NCI-H2196 treated with DMSO at 0.1 percent for 48 hours (cell line): ENCODE measurements around the gene SYNPO2.
"Not testable (repeated sequence)": the region's sequence is repeated elsewhere in the genome, so short reads cannot be mapped to it uniquely, and the experiment has no call there.

ENCODE experiments used
- DNase-seq: peaks from one replicate; lab custom pipeline; 2025; ENCODE audit not compliant: unreplicated experiment; lab: John Stamatoyannopoulos, UW

The SYNPO2 gene

DNA sequence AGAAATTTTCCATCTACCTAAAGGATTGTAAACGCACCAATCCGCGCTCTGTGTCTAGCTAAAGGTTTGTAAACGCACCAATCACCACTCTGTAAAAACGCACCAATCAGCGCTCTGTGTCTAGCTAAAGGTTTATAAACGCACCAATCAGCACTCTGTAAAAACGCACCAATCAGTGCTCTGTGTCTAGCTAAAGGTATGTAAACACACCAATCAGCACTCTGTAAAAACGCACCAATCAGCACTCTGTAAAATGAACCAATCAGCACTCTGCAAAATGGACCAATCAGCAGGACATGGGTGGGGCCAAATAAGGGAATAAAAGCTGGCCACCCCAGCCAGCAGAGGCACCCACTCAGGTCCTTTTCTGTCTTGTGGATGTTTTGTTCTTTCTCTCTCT, 10.1 kb upstream of the SYNPO2 start:
- DNase-seq = not testable (repeated sequence)

DNA sequence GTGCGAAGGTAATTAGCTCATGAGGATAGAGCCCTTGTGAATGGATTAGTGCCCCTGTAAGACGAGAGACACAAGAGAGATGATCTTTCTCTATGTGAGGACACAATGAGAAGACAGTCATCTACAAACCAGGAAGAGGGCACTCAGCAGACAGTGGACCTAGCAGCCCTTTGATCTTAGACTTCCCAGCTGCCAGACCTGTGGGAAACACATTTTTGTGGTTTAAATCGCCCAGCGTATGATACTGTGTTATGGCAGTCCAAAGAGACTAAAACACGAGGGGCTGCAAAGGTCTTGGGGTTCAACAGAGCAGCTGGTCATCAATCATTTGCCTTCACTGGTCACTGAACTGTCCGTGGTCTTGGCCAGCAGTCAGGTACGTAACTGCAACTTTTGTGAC, 9.2 kb upstream of the SYNPO2 start:
- DNase-seq = no peak

DNA sequence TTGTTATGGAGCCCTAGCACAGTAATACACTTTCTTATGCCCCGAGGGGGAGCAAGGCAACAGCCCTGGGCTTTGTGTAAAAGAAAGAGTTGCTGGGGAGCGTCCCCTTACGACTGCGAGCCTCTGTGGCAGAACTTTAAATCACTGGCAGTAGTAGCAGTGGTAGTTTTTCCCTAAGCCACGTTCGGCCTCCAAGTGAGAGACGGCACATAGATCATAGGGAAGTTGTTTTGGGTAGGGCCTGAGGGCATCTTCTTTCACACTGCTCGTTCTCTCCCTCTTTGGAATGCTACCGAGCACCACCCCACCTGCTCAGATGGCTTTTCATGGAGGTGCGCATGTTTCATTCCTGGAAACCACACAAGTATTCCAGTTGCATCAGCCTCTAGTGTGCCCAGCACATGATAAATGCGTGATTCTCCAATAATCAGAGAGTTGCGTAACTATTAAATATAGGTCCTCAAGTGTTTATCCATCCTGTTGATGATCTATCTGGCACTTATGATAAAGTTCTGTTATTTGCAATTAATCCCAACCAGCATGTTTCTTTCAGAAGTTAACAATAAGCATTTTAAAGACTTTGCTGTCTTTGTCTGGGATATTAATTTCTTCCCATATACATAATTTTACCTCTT, 7.0 kb upstream of the SYNPO2 start:
- DNase-seq = no peak

DNA sequence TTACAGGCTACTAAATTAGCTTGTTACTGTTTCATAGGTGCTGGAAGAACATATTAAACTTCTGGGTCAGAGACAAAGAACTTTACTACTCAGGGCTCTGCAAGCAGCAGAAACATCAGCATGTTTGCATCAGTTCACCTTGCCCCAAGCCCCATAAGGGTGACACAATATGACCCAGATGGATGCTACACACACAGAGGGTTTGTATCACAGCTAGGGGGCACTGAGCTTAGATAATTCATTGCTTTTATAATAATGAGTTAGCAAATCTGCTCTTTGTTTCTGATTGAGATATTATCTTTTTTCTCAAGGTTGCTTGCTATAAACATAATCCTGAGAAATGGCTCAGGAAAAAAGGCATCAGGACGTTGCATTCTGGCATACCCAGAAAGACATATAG, 4.8 kb upstream of the SYNPO2 start:
- DNase-seq = no peak

DNA sequence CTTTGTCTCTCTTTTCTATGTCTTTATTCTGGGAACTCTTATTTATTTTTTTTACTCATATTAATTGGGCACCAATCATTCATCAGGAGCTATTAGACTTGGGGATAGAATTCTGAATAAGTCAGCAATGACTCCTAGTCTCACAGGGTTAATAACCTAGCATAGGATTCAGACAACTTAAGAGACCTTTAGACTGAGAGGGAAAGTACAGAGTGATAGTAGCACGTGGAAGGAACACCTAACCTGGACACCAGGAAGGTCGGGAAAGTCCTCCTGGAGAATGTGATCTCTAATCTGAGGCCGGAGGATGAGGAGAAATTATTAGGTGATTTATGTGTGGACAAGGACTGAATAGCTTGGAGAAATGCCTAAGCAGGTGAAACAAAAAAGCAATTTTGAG, 3.9 kb upstream of the SYNPO2 start:
- no peak for DNase-seq

DNA sequence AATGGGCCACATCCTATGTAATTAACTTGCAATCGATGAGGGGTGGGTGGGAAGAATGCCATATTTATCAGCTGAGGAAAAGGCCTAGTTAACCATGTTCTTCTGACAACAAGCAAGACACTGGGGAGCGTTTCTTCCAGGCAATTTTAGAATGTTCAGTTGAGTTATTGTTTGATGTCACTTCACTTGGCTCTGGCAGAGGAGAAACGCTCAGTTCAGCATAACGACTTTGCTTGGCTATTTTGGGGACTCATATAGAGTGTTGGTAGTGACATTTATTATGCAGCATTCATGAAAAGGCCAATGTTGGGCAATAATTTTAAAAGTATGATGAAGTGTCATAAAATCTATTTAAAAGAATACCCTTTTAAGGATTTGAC, 648 bp downstream of the SYNPO2 start:
- DNase-seq = no peak

DNA sequence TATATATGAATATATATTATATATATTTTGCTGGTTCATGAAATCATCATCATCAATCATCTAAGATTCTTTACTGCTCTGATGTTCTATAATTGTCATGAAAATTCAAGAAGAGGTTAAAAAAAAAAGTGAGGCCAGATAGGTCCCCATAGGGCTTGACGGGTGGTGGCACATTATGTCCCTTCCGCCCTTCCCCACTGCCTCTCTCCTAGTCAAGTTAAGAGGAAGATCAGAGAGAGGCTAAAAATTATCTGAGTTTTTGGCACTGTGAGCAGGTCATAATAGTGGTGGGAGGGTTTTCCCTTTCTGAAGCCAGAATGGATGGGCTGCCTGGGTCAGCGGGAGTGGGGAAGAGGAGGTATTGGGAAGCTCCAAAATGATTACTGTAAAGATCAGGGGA, 5.4 kb downstream of the SYNPO2 start:
- DNase-seq = no peak

DNA sequence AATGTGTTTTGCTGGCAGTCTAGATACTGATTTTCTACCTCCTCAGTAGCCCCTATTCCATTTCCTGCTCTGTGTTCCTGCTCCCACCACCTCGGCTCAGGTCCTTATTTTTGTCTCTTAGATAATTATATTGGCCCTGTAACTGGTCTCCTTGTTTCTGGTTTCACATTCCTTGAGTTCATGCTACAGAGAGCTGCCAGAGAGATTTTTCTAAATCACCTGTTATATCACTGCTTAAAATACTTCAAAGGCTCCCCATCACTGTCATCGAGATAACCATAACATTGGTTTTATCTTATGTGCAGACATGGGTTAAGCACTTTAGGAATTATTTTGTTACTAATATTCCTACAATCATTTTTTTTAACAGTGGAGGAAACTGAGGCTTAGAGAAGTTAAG, 9.6 kb downstream of the SYNPO2 start:
- no peak for DNase-seq

DNA sequence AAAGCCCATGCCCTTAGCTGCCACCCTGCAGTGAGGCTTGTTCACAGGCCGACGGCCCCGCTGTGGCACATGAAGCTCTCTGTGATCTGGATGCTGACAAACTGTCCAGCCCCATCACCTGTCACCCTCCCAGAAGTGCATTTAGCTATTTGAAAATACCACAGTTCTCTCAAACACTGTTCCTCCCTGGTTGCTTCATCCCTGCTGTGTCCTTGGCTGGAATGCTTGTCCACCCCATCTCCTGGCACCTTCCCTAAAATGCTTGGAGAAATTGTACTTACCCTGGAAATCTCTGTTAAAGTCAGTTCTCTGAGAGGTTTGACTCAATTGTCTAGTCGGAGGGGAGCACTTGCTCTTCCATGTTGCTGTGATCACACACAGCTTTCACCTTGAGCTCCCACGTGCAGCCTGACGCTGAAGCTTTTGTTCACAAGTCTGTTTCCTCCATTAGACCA, 10.1 kb downstream of the SYNPO2 start:
- DNase-seq = no peak

DNA sequence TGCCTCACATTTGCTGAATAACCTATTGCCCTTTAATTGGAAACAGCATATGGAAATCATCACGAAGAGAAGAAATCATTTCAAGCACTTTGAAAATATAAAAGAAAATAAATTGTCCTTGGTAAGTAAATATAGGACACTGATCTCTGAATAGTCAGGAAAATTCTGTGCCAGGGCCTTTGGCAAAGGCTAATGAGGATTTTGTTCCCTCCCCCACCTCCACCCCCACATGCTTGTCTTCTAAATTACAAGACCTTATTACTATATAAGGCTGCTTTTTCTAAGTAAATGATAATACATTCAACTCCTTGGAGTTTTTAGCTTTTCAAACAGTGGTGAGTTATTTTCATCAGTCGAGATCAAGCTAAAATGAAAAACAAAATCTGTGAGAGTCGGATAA, 15.8 kb downstream of the SYNPO2 start:
- no peak for DNase-seq

DNA sequence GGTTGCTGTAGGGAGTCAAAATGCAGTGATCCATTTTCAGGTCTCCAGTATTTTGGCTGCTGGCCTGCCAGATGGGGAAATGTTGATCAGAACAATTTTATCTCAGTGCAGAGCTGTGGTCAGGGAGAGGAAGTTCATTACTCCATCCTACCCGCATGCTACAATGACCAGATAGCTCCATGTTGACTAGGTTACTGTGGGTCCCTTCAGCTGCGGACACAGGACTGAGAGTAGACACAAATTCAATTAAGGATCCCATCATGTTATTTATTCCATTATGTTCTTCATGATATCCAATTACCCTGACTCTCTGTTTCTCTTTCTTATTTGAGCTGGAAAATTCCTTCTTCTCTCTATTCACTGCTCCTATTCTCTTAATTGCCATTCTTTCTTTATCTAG, 16.3 kb downstream of the SYNPO2 start:
- DNase-seq = no peak

DNA sequence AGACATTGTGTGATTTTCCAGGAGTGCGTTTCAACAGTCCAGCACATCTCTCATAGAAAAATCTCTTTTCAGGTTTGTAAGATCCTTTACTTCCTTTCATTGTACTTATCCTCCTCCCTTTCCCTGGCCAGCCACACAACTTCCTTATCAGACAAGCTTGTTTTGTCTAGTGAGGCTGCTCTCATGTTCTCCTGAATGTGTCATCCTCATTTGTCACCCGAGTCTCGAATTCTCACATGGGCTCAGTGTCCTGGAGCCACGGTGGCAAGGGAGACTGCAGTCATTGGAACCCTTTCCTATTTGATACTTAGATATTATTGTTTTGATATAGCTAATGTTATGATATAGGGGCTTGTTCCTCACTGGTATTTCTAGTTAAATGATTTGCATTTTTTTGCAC, 16.9 kb downstream of the SYNPO2 start:
- DNase-seq = no peak

DNA sequence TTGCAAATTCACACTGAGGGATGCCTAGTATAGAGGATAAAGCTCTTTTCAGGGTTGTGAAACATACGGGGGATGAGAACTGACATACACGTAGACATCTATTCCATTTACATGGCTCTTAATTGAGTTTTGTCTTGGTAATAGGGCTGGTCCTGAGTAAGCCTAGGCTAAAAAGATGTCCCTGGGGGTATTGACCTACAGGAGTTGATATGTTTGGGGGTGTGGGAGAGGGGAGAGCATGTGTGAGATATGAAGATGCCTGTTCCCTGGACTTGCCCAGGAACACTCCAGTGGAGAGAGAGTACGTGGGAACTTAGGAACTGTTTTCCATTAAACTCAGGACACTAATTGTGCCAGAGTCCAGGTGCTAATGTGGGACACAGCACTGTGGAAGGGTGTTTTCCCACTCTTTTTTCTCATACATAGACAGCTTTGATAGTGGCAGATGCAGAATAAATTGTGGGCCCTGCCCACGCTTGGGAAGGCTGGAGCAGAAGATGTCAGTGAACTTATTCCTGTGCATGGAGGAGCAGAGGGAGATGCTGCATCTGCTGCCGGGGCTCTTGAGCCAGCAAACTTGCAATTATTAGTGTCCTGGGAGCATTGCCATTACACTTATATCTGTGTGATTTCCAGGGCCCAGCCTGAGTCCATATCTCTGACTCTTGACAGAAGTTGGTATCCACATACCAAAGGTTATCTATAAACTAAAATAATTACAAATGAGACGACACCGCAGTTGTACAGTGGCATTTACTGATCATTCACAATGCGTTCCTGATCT, 20.7 kb downstream of the SYNPO2 start:
- no peak for DNase-seq

DNA sequence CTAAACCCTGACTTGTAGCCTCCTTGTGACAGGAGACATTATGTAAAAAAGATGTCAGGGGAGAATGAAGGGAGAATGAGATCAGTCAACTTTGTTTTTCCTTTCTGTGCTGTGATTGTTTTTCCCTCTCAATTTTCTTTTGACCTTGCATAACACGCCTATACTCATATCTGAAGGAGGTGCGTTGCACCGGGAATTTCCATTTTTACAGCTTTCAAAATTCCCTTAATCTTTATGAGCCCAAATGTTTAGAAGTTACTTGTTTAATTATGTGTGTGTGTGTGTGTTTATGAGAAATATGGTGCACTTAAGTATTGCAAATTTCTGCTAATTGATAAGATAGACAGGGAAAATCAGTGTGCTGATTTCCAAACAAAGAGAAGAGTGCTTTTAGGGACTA, 21.6 kb downstream of the SYNPO2 start:
- DNase-seq = no peak

DNA sequence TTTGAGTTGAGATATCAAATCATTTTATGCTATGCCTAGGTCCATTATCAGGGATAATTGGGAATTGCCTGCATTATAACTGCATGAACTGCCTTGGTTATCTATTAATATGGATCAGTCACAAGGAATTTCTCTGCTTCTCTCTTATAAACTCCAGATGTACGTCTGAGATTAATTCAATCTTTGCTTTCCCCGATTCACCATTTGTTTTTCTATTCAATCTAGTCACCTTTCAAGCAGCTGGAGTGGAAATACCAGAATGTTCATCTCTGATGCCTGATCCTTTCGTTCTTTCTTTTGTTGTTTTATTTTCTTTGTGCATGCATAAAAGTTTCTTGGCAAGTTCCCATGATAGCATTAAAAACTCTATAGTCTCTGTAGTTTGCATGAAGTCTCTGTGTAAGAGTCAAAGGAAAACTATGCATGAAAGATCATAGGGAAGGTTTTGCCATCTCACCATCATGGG, 22.6 kb downstream of the SYNPO2 start:
- DNase-seq = no peak

DNA sequence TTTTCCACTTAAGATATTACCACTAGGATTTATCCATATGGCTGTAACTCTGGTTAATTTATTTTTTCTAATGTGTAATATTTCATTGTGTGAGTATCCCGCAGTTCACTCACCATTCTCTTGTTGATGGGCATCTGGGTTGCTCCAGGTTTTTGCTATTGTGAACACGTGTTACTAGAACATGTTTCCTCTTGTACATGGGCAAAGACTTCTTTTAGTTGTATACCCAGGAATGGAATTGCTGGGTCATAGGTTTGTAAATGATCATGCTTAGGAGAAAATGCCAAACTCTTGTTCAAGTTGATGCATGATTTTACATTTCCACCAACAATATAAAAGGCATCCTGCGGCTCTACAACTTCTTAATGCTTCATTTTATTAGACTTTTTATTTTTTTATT, 26.8 kb downstream of the SYNPO2 start:
- DNase-seq = no peak

DNA sequence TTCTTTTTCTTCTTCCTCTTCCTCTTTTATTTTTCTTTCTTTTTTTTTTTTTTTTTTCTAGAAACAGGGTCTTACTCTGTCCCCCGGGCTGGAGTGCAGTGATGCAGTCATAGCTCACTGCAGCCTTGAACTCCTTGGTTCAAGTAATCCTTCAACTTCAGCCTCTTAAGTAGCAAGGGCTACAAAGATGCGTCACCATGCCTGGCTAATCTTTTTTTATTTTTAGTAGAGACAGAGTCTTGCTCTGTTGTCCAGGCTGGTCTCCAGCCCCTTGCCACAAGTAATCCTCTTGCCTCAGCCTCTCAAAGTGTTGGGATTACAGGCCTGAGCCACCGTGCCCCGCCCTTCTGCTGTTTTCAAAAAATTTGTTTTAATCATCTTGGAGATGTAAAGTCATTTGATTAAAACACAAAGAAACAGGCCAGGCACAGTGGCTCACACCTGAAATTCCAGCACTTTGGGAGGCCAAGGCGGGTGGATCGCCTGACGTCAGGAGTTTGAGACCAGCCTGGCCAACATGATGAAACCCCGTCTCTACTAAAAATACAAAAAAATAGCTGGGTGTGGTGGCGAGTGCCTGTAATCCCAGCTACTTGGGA, 28.1 kb downstream of the SYNPO2 start:
- DNase-seq = no peak

DNA sequence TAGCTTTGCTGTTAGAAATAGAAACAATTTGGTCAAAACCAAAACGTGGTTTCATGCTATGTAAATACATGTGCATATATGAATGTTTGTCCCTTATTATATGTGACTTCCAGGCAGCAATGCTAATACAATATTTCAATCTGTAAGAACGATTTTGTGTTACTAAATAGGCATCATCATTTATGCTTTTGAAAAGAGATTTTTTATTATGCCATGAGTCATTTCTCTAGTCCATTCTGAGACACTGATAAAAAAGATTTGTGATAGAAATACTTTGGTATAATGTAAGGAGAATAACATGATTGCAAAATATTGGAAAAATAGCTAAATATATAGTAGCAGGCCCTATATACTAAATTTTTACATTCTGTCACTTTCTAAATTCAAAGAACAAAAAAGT, 28.9 kb downstream of the SYNPO2 start:
- no peak for DNase-seq

DNA sequence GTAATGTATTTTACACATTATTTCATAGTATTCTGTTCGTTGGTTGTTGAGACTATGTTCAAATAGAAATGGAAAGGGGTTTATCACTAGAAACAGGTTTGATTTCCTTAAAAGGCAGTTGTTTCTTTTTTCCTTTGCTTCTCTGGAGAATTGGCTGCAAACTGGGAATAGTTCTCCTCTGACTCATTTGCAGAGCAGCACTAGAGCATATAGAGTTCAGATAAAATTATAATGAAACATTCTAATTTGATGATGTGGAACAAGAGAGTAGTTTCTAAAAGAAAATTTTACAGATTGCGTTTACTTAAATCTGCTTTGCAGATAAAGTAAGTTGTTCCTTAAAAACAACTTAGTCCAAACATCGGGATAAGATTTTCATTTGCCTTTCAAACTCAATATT, 29.7 kb downstream of the SYNPO2 start:
- no peak for DNase-seq

DNA sequence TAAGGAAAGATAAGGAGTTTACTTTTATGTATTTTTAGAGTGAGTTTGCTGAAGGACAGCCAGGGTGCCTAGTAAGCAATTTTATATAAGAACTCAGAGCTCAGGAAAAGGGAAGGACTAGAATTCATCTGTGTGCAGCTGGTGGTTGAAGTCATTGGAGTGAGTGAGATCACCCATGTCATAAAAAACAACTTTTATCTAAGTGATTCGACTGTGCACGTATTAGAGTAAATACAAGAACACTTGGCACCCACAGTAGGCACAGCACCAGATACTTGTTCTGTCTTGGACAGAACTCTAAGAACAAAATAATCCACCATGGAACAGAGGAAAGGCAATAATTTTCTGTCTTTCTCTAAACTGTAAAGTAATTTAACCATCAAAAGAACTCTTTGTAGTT, 31.6 kb downstream of the SYNPO2 start:
- no peak for DNase-seq

DNA sequence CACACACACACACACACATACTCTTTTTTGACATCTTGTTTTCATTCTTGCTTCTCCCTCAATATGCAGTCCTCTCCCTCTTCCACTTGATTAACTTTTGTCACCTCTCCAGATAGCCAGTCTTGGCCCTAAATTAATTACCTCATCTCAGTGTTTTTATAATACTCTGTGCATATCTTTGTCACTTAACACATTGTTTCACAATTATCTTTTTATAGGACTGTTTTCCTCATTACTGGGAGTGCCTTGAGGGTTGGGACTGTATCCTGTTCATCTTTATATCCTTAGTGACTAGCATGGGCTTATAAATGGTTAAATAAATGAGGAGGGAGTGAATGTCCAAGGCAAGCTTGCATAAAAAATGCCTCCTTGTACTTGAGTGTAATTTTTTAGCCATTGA, 33.1 kb downstream of the SYNPO2 start:
- DNase-seq = no peak

DNA sequence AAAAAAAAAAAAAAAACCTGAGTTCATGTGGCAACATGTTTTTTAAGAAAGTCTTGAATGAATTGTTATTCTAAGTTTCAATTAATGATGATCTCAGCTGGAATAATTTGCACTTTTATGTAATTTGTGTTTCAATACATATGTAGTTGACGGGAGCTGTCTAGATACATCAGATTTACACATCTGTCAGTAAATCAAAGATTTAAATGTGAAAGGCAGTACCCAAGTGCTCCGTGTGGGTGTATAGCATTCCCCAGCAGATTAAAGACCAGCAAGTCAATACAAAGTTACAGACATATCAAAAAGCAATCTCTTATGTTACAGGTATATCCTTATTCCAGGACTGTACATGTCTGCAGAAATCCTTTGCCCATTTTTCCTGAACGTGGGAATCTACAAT, 35.2 kb downstream of the SYNPO2 start:
- DNase-seq = no peak
